ENCODE data around the gene OPN3. TPM values are rescaled to one million over a fixed set of nuclear protein-coding genes. Genes with fewer than 3 reads are reported as not detected.

OPN3 gene
- total and polyA plus RNA-seq, 9 of the 15 experiments (the other 6 are each of a cell fraction or from before 2014, with no cell fraction given) = 4.2 to 34.6 (median 17.0) TPM

DNA sequence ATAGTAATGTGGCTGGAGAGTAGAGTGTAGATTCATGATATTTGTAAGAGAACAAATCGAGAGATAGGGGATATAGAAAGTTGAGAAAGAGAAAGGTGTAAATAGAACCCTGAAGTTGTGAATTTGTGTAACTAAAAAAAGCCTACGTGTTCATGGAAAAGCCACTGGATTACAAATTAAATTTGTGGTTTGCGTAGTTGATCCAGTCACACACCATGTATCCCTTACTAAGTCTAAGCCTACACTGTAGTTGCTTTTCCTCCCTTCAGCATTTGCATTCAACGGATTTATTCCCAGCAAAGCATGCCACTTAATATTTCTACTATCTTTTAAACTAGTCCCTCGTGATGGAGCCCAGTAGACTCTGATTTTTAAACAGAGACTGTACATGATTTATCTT lies 83.1 kb downstream of the OPN3 start:
- FAIRE-seq (no peak), DNase-seq (ENCODE audit: extremely low read depth in 1 of 4, low spot score in 3 of 4) (no peak), ATAC-seq (no peak)
- Histone ChIP-seq H2AFZ (ENCODE audit: low read depth, low read length) (no peak overlapping the region), H3K9me3 (replicated peaks; ENCODE audit: control insufficient read depth, insufficient read depth, low read depth, low read length) (no peaks in the 10 kb centered on the region), H3K79me2 (ENCODE audit: control insufficient read depth, insufficient read depth, low read length) (no peaks in the 10 kb centered on the region), H3K4me2 (ENCODE audit: insufficient read depth, low read length) (no peak overlapping the region), H3K9me1 (ENCODE audit: control insufficient read depth, insufficient read depth, low read length) (no peaks in the 10 kb centered on the region), H3K36me3 (ENCODE audit: control insufficient read depth, insufficient read depth, low read length) (no peaks in the 10 kb centered on the region), H3K9ac (ENCODE audit: insufficient read depth in 1 of 2, low read depth in 2 of 2, low read length in 2 of 2) (no peak overlapping the region), H3K27me3 (ENCODE audit: control insufficient read depth in 2 of 2, insufficient read depth in 2 of 2, low read length in 2 of 2) (peaks cover 8 to 9% of the 10 kb centered on the region in 2 experiments; a peak in 2 of 5 replicates), H3K27ac (ENCODE audit: extremely low read depth, low read depth, low read length) (no peak overlapping the region), H4K20me1 (replicated peaks; ENCODE audit: control insufficient read depth, insufficient read depth, low read length) (no peaks in the 10 kb centered on the region), H3K4me3 (no peak overlapping the region), H3K4me1 (replicated peaks in 1 of 2; ENCODE audit: control insufficient read depth in 2 of 2, insufficient read depth in 2 of 2, low read length in 2 of 2) (0 out of 5 replicates have a peak, but pooled peaks cover 0 to 3% of the 10 kb centered on the region in 2 experiments)
- no TSS peak for BruUV-seq (replicated peaks)
- in situ Hi-C loops (cut with MboI) (no loop called here), intact Hi-C loops (cut with micrococcal nuclease) (no loop called here)
- 16% methylated on average over 5 of the region's 5 CpGs for WGBS (ENCODE audit: insufficient coverage, low coverage, missing lambda C conversion rate)
- ChIA-PET CTCF (ENCODE audit: low intra/inter-chr PET ratio) (no interaction called here), POLR2A (no interaction called here)
- TF ChIP-seq CAMTA2 (CRISPR knock-in tag; conservative IDR thresholded peaks at IDR 0.05) = no peak
- TF ChIP-seq HNRNPH1 (optimal IDR thresholded peaks at IDR 0.05; ENCODE audit: low read depth, low read length) = no peak
- TF ChIP-seq ZKSCAN3 (CRISPR knock-in tag; IDR thresholded peaks at IDR 0.05) = no peak
- TF ChIP-seq, protein P1, sequence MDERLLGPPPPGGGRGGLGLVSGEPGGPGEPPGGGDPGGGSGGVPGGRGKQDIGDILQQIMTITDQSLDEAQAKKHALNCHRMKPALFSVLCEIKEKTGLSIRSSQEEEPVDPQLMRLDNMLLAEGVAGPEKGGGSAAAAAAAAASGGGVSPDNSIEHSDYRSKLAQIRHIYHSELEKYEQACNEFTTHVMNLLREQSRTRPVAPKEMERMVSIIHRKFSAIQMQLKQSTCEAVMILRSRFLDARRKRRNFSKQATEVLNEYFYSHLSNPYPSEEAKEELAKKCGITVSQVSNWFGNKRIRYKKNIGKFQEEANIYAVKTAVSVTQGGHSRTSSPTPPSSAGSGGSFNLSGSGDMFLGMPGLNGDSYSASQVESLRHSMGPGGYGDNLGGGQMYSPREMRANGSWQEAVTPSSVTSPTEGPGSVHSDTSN (CRISPR knock-in tag; IDR thresholded peaks at IDR 0.05; ENCODE audit: low read depth) = no peak
- TF ChIP-seq, protein P1 (tag; conservative IDR thresholded peaks at IDR 0.05; ENCODE audit: low read depth) = no peak
- no peak for TF ChIP-seq ZNF197 (CRISPR knock-in tag; IDR thresholded peaks at IDR 0.05; ENCODE audit: low read depth)
- TF ChIP-seq, protein P2, sequence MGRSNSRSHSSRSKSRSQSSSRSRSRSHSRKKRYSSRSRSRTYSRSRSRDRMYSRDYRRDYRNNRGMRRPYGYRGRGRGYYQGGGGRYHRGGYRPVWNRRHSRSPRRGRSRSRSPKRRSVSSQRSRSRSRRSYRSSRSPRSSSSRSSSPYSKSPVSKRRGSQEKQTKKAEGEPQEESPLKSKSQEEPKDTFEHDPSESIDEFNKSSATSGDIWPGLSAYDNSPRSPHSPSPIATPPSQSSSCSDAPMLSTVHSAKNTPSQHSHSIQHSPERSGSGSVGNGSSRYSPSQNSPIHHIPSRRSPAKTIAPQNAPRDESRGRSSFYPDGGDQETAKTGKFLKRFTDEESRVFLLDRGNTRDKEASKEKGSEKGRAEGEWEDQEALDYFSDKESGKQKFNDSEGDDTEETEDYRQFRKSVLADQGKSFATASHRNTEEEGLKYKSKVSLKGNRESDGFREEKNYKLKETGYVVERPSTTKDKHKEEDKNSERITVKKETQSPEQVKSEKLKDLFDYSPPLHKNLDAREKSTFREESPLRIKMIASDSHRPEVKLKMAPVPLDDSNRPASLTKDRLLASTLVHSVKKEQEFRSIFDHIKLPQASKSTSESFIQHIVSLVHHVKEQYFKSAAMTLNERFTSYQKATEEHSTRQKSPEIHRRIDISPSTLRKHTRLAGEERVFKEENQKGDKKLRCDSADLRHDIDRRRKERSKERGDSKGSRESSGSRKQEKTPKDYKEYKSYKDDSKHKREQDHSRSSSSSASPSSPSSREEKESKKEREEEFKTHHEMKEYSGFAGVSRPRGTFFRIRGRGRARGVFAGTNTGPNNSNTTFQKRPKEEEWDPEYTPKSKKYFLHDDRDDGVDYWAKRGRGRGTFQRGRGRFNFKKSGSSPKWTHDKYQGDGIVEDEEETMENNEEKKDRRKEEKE (IDR thresholded peaks at IDR 0.05; ENCODE audit: borderline replicate concordance in 1 of 2, control insufficient read depth in 1 of 2, low read depth in 2 of 2, low read length in 1 of 2) = no peak
- TF ChIP-seq, protein P3, sequence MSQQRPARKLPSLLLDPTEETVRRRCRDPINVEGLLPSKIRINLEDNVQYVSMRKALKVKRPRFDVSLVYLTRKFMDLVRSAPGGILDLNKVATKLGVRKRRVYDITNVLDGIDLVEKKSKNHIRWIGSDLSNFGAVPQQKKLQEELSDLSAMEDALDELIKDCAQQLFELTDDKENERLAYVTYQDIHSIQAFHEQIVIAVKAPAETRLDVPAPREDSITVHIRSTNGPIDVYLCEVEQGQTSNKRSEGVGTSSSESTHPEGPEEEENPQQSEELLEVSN (IDR thresholded peaks at IDR 0.05; ENCODE audit: borderline replicate concordance in 1 of 2, extremely low read depth in 1 of 2, insufficient read depth in 1 of 2, insufficient read length in 1 of 2, low read depth in 1 of 2, low read length in 1 of 2, poor library complexity in 1 of 2, severe bottlenecking in 1 of 2) = no peak
- TF ChIP-seq, protein P4, sequence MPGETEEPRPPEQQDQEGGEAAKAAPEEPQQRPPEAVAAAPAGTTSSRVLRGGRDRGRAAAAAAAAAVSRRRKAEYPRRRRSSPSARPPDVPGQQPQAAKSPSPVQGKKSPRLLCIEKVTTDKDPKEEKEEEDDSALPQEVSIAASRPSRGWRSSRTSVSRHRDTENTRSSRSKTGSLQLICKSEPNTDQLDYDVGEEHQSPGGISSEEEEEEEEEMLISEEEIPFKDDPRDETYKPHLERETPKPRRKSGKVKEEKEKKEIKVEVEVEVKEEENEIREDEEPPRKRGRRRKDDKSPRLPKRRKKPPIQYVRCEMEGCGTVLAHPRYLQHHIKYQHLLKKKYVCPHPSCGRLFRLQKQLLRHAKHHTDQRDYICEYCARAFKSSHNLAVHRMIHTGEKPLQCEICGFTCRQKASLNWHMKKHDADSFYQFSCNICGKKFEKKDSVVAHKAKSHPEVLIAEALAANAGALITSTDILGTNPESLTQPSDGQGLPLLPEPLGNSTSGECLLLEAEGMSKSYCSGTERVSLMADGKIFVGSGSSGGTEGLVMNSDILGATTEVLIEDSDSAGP (CRISPR knock-in tag; IDR thresholded peaks at IDR 0.05) = no peak
- TF ChIP-seq, protein P5, sequence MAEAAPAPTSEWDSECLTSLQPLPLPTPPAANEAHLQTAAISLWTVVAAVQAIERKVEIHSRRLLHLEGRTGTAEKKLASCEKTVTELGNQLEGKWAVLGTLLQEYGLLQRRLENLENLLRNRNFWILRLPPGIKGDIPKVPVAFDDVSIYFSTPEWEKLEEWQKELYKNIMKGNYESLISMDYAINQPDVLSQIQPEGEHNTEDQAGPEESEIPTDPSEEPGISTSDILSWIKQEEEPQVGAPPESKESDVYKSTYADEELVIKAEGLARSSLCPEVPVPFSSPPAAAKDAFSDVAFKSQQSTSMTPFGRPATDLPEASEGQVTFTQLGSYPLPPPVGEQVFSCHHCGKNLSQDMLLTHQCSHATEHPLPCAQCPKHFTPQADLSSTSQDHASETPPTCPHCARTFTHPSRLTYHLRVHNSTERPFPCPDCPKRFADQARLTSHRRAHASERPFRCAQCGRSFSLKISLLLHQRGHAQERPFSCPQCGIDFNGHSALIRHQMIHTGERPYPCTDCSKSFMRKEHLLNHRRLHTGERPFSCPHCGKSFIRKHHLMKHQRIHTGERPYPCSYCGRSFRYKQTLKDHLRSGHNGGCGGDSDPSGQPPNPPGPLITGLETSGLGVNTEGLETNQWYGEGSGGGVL (CRISPR knock-in tag; IDR thresholded peaks at IDR 0.05) = no peak
